GM12892 (cell line): Measurements from ENCODE around the gene PAAF1.

Experiments used
- DNase-seq: peaks from one replicate; pipeline ENCODE4 v3.0.0; 2011; ENCODE audit not compliant: insufficient read length
- FAIRE-seq: peaks from 2 replicates; lab custom pipeline; 2011; peaks lifted over from hg19 to GRCh38; lab: Jason Lieb, UNC
- POLR2A ChIP-seq: IDR thresholded peaks from 2 replicates; pipeline ENCODE4 v1.6.1; 2011; ENCODE audit warnings: low read depth, low read length, control low read depth
- POLR2AphosphoS5 ChIP-seq: IDR thresholded peaks from 2 replicates; pipeline ENCODE4 v1.6.1; 2011; ENCODE audit warnings: low read depth, low read length, control low read depth
- TAF1 ChIP-seq: IDR thresholded peaks from 2 replicates; pipeline ENCODE4 v1.6.1; 2011; ENCODE audit warnings: low read depth, mild to moderate bottlenecking, control low read depth, low read length, borderline replicate concordance

The PAAF1 gene

DNA sequence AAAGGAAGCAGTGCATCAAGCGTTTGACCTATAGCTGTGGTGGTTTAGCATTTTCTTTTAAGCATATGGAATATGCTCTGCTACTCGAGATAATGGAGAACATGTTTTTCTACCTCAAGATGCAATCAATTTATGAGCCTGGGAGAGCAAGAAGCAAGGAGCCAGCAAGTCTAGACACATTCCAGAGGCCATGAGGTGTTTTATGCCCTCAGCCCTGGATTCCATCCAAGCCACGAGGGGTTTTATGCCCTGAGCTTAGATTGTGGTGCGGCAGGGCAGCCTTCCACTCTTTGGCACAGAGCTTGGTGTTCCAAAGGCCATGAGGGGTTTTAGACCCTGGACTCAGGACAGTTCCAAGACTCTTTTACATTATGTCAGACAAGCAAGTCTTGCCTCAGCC is 62.3 kb downstream of the PAAF1 start:
- FAIRE-seq, result no peak
- DNase-seq, result no peak
- no peak for TF ChIP-seq POLR2A
- TF ChIP-seq POLR2AphosphoS5, result no peak
- no peak for TF ChIP-seq TAF1

DNA sequence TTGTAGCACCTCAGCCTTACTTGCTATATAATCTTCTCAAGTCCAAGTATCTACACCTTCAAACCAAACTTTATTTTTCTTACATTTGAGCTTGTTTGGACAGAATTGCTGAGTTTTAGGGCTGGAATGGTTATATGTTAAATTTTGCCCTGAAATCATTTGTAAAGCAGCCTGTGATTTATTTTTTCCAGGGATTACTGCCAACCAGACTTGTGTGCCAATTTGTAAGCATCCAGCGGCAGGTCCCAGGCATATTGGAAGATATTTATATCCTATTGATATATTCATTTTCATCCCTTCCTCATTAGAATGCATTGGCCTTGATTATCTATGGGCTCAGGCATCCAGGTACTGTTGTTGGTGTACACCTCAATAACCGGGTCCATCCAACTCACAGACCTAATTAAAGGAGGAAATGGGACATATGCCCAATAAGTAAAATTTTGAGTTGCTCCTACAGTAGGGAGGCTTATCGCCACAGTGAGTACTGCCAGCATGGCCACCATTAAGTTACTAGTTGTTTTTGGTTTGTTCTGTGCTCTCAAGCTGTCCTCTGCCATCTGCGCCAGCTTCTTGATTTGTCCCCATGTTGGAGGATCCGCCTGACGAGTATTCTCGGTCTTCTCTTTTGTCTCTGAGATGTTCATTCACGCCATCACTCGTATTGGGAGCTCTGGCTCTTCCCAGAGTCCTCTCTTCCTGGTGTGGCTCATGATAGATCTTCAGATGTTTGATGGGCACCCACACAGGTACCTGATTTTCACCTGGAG is 64.2 kb downstream of the PAAF1 start:
- FAIRE-seq (no peak), DNase-seq (no peak)
- TF ChIP-seq POLR2AphosphoS5, result no peak

DNA sequence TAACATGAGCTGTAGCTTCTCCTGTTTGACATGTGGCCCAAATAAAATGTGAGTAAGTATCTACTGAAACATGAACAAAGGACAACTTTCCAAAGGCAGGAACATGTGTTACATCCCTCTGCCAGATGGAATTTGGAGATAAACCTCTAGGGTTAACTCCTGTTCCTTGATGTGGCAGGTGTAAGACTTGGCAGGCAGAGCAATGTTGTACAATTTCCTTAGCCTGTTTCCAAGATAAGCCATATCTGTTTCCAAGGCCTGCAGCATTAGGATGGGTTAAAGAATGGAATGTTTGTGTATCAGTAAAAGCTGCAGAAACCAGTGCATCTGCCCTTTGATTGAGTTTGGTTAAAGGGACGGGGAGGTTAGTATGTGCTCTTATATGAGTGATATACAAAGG is 65.2 kb downstream of the PAAF1 start:
- DNase-seq, result no peak
- TF ChIP-seq POLR2A, result no peak
- TF ChIP-seq TAF1, result no peak
- no peak for TF ChIP-seq POLR2AphosphoS5
- FAIRE-seq, result no peak

DNA sequence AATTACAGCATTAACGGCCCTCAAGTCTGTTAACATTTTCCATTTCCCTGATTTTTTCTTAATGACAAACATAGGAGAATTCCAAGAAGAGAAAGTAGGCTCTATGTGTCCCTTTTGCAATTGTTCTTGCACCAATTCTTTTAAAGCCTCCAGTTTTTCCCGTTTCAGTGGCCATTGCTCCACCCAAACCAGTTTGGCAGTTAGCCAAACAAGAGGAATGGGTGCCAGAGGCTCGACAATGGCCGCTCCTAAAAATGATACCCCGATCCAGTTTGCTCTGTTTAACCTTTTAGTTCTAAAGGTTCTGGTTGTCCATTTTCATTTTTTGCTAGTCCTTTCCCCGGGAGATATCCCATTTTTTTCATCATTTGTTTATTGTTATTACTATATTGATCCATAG is 67.3 kb downstream of the PAAF1 start:
- TF ChIP-seq POLR2A, result no peak
- TF ChIP-seq TAF1, result no peak
- no peak for TF ChIP-seq POLR2AphosphoS5
- DNase-seq (no peak), FAIRE-seq (no peak)

DNA sequence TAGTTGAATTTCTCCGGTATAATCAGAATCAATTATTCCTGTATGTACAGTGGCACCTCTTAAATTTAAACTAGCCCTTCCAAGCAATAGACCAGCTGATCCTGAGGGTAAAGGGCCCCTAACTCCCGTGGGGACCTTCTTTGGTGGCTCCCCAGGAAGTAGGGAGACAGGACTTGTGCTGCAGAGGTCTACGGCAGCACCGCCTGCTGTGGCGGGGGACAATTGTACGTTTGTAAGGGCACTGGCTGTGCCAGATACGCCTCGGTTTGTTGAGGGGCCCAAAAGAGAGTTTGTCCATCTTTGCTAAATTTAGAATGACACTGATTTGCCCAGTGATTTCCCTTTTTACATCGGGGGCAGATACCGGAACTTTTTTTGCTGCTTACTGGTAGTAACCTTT is 68.1 kb downstream of the PAAF1 start:
- FAIRE-seq (no peak), DNase-seq (no peak)
- TF ChIP-seq POLR2A (no peak), TAF1 (no peak), POLR2AphosphoS5 (no peak)

DNA sequence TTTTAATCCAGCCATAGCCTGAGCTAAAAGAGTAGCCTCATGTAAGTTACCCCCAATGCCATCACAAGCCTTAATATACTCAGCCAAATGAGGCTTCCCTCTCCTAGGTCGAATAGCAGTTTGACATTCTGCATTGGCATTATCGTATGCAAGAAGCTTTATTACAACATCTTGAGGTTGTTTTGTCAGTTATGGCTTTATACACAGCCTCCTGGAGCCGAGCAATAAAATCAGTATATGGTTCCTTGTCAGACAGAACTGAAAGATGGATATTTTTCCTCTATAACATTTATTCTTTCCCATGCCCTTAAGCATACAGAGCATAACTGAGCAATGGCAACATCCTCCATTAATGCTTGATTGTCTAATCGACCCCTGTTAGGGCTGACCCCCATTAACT is 68.6 kb downstream of the PAAF1 start:
- FAIRE-seq, result no peak
- DNase-seq, result no peak

DNA sequence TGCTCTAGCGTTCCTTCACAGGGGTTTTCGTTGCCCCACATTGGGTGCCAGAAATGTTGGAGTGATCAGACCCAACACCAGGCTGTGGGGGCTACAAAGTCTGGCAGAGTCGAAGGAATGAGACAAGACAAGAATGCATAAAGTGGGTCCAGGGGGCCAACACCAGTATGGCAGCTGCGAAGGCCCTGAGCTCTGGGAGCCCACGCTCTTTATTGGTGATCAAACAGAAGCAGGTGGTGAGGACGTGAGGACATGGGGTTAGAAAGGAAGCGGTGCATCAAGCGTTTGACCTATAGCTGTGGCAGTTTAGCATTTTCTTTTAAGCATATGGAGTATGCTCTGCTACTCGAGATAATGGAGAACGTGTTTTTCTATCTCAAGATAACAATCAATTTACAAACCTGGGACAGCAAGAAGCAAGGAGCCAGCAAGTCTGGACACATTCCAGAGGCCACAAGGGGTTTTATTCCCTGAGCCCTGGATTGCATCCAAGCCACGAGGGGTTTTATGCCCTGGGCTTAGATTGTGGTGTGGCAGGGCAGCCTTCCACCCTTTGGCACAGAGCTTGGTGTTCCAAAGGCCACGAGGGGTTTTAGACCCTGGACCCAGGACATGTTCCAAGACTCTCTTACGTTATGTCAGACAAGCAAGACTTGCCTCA is 70.1 kb downstream of the PAAF1 start:
- TF ChIP-seq POLR2AphosphoS5, result no peak
- TF ChIP-seq POLR2A, result no peak

More for the DNA sequence above, 68.6 kb downstream of the PAAF1 start:
- TF ChIP-seq POLR2AphosphoS5 (no peak), POLR2A (no peak), TAF1 (no peak)

DNA sequence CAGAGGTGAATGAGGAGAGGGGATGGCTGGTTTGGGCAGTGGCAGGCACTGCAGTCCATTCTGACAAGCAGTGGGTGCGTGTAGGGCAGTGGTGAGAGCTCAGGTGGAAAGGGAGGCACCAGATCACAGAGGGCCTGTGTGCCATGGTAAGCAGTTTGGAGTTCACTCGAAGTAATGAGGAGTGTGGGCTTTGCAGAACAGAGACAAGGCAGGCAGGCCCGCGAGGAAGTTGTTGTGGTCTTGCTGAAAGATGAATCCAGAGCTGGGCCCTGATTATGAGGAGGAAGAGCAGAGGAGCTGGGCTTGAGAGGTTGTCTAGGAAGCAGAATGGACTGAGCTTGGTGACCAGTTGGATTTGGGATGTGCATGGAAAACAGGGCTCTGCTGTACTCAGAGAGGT is 72.4 kb downstream of the PAAF1 start:
- no peak for FAIRE-seq
- TF ChIP-seq POLR2A (no peak), POLR2AphosphoS5 (no peak), TAF1 (no peak)
- DNase-seq, result no peak

More for the DNA sequence above, 70.1 kb downstream of the PAAF1 start:
- FAIRE-seq, result no peak
- no peak for DNase-seq

DNA sequence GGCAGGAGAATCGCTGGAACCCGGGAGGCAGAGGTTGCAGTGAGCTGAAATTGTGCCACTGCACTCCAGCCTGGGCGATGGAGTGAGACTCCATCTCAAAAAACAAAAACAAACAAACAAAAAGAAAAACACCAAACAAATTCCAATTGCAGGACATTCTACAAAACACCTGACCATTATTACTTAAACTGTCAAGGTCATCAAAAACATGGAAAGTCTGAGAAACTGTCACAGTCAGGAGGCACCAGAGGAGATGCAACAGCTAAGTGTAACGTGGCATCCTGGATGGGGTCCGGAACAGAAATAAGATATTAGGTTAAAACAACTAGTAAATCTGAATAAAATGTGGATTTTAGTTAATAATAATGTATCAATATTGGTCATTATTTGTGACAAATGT is 73.1 kb downstream of the PAAF1 start:
- FAIRE-seq, result no peak
- TF ChIP-seq TAF1 (no peak), POLR2A (no peak), POLR2AphosphoS5 (no peak)
- no peak for DNase-seq

DNA sequence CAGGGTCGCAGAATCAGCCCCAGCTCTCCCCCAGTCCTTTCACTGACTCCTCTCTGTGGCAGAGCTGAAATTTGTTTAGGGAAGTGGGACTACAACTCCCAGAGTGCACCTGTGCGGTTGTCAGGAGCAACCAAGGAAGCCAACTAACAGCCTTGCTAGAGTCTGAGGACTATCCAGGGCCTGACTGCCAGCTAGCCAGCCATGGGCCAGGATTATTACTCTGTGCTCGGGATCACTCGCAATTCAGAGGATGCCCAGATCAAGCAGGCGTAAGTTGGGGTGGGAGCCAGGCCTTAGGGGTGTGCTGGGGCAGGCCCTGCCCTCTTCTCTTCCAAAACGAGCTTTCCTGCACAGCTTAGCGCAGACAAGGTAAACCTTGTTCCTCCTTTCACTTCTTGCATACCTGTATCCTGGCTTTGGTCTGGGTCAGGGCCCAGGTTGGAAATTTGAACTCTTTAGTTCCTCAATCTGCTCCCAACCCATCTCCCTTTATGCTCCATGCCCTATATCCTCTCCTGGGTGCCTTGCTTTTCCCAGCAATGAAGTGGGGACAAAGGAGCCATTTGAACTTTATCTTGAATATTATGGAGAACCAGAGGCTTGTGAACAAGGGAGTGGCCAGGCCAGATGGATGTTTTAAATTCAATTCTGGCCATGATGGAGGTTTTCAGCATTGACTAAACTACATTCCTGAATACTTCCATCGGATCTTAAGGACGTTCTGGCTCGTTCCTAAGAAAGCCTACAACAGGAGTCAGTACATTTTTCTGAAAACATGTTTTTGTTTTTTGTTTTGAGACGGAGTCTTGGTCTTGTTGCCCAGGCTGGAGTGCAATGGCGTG is 74.3 kb downstream of the PAAF1 start, which contains the start of gene DNAJB13:
Gene DNAJB13, plus strand, starts transcription at position 158 of the 842 bp plus-strand sequence. Its CDS starts 44 bp downstream, at position 202.
- peak; percentile 69 for DNase-seq
- TF ChIP-seq TAF1, result no peak
- no peak for TF ChIP-seq POLR2A
- peak; percentile 91 for FAIRE-seq

DNA sequence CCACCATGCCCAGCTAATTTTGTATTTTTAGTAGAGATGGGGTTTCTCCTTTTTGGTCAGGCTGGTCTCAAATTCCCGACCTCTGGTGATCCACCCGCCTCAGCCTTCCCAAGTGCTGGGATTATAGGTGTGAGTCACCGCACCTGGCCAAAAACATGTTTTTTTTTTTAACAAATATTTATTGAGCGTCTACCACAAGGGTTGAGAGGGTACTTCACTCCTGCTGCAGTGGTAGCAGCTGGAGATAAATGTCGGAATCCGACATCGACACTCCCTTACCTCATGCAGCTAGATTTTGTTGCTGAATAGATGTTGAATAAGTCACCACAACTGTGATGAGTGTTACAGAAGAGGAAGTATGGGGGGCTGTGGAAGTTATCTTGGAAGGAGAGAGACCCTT is 75.0 kb downstream of the PAAF1 start:
- no peak for TF ChIP-seq TAF1
- no peak for TF ChIP-seq POLR2A
- TF ChIP-seq POLR2AphosphoS5, result no peak
- FAIRE-seq (no peak), DNase-seq (no peak)
